GM23338 (cell line): ENCODE data around the gene FBXW11.

Experiments used
- CREB1 ChIP-seq: fragments of 250-450 bp; sonication (Bioruptor Pico); IDR thresholded peaks from 2 replicates; pipeline ENCODE4 v1.5.0; 2020; ENCODE audit warnings: low read depth, mild to moderate bottlenecking, moderate library complexity
- CTCF ChIP-seq, 2 experiments: fragments of 200-600 bp in 1 of 2; sonication (generic) in 1 of 2; conservative IDR thresholded peaks; 2 replicates each; pipeline versions ENCODE4 v1.5.1 to v1.6.1; 2016 to 2017; ENCODE audit warnings: antibody characterized with exemption in 2 of 2, low read depth in 2 of 2, mild to moderate bottlenecking in 2 of 2, moderate library complexity in 1 of 2
- ETS1 ChIP-seq: IDR thresholded peaks from 2 replicates; pipeline ENCODE4 v1.6.1; 2016; ENCODE audit warnings: antibody characterized with exemption
- EZH2 ChIP-seq: fragments of 200-600 bp; sonication (generic); IDR thresholded peaks from one replicate; pipeline ENCODE4 v1.8.0; 2017; ENCODE audit warnings: antibody characterized with exemption, mild to moderate bottlenecking, low read depth; ENCODE audit not compliant: unreplicated experiment
- EZH2phosphoT487 ChIP-seq: fragments of 200-600 bp; sonication (generic); IDR thresholded peaks from one replicate; pipeline ENCODE4 v1.8.1; 2018; ENCODE audit warnings: antibody characterized with exemption; ENCODE audit not compliant: unreplicated experiment
- JUNB ChIP-seq: IDR thresholded peaks from one replicate; pipeline ENCODE4 v1.6.1; 2016; ENCODE audit warnings: antibody characterized with exemption; ENCODE audit not compliant: unreplicated experiment
- NANOG ChIP-seq: IDR thresholded peaks from 2 replicates; pipeline ENCODE4 v1.6.1; 2016; ENCODE audit warnings: antibody characterized with exemption, borderline replicate concordance
- POLR2AphosphoS5 ChIP-seq: IDR thresholded peaks from 2 replicates; pipeline ENCODE4 v1.6.1; 2016; ENCODE audit warnings: antibody characterized with exemption, low read depth
- REST ChIP-seq: IDR thresholded peaks from one replicate; pipeline ENCODE4 v1.6.1; 2018; ENCODE audit warnings: antibody characterized with exemption; ENCODE audit not compliant: unreplicated experiment
- STAT1 ChIP-seq: IDR thresholded peaks from one replicate; pipeline ENCODE4 v1.6.1; 2016; ENCODE audit warnings: antibody characterized with exemption; ENCODE audit not compliant: unreplicated experiment
- ZNF331 ChIP-seq: fragments of 250-450 bp; sonication (Bioruptor Pico); IDR thresholded peaks from 2 replicates; pipeline ENCODE4 v1.5.0; 2020; ENCODE audit warnings: low read depth, mild to moderate bottlenecking, moderate library complexity

GRCh38 chr5:172010278-172010677, 3.8 kb upstream of the FBXW11 start:
- TF ChIP-seq CTCF (conservative IDR thresholded peaks at IDR 0.05; ENCODE audit: low read depth in 2 of 2) (peak; percentile 34 to 62), EZH2 (no peak), POLR2AphosphoS5 (no peak), EZH2phosphoT487 (no peak), ZNF331 (CRISPR knock-in tag) (no peak), CREB1 (CRISPR knock-in tag) (no peak), ETS1 (no peak), REST (no peak), STAT1 (no peak), JUNB (no peak), NANOG (no peak)
